Measurements from ENCODE around the gene CDH26.

Gene CDH26

GRCh38 chr20:60010689-60011458 lies 52.7 kb downstream of the CDH26 start:
- no peak for DNase-seq (ENCODE audit: extremely low read depth in 1 of 2, low read depth in 1 of 2)

GRCh38 chr20:60011512-60012507 lies 53.6 kb downstream of the CDH26 start:
- no peak for DNase-seq (ENCODE audit: extremely low read depth in 1 of 2, low read depth in 1 of 2)

- DNase-seq (ENCODE audit: extremely low read depth in 1 of 2, low read depth in 1 of 2): no peak
These were observed 55.3 kb downstream of the CDH26 start for GRCh38 chr20:60013296-60014139.

GRCh38 chr20:60016406-60016805 lies 58.2 kb downstream of the CDH26 start:
- DNase-seq (ENCODE audit: extremely low read depth in 1 of 2, low read depth in 1 of 2): no peak

- DNase-seq (ENCODE audit: extremely low read depth in 1 of 2, low read depth in 1 of 2): no peak
These were observed 62.0 kb downstream of the CDH26 start for GRCh38 chr20:60020251-60020650.

GRCh38 chr20:60021104-60021503 lies 62.9 kb downstream of the CDH26 start:
- DNase-seq (ENCODE audit: extremely low read depth in 1 of 2, low read depth in 1 of 2): no peak

- no peak for DNase-seq (ENCODE audit: extremely low read depth in 1 of 2, low read depth in 1 of 2)
These were observed 64.6 kb downstream of the CDH26 start for GRCh38 chr20:60022849-60023248.

GRCh38 chr20:60024245-60024644 lies 66.0 kb downstream of the CDH26 start:
- no peak for DNase-seq (ENCODE audit: extremely low read depth in 1 of 2, low read depth in 1 of 2)

GRCh38 chr20:60024801-60025200 lies 66.6 kb downstream of the CDH26 start:
- DNase-seq (ENCODE audit: extremely low read depth in 1 of 2, low read depth in 1 of 2): no peak

- DNase-seq (ENCODE audit: extremely low read depth in 1 of 2, low read depth in 1 of 2): no peak
These were observed 67.8 kb downstream of the CDH26 start for GRCh38 chr20:60026010-60026409.

GRCh38 chr20:60030471-60030870 lies 72.2 kb downstream of the CDH26 start:
- no peak for DNase-seq (ENCODE audit: extremely low read depth in 1 of 2, low read depth in 1 of 2)

GRCh38 chr20:60031107-60031506 lies 72.9 kb downstream of the CDH26 start:
- no peak for DNase-seq (ENCODE audit: extremely low read depth in 1 of 2, low read depth in 1 of 2)

- DNase-seq (ENCODE audit: extremely low read depth in 1 of 2, low read depth in 1 of 2): no peak
These were observed 76.2 kb downstream of the CDH26 start for GRCh38 chr20:60034231-60035110.

- DNase-seq (ENCODE audit: extremely low read depth in 1 of 2, low read depth in 1 of 2): no peak
These were observed 77.3 kb downstream of the CDH26 start for GRCh38 chr20:60035486-60035885.

GRCh38 chr20:60036346-60036745 lies 78.1 kb downstream of the CDH26 start:
- DNase-seq (ENCODE audit: extremely low read depth in 1 of 2, low read depth in 1 of 2): no peak

GRCh38 chr20:60036746-60037499 lies 78.7 kb downstream of the CDH26 start:
- DNase-seq (ENCODE audit: extremely low read depth in 1 of 2, low read depth in 1 of 2): no peak

- DNase-seq (ENCODE audit: extremely low read depth in 1 of 2, low read depth in 1 of 2): no peak
These were observed 80.3 kb downstream of the CDH26 start for GRCh38 chr20:60038400-60039008.

GRCh38 chr20:60039526-60039925 lies 81.3 kb downstream of the CDH26 start:
- DNase-seq (ENCODE audit: extremely low read depth in 1 of 2, low read depth in 1 of 2): no peak
